Spleen (tissue), 11 donors: Measurements from ENCODE around the gene CD79B. TPM values are rescaled to one million over a fixed set of nuclear protein-coding genes. Genes with fewer than 3 reads are reported as not detected.

ENCODE experiments used
- DNase-seq: peaks from one replicate; pipeline ENCODE4 v3.0.0-alpha.2; 2020
- H3K27ac ChIP-seq, 8 donors: fragments of 200-600 bp; sonication (generic) in 7 of 8; 1 replicate in 4 of 8; 2 replicates in 4 of 8; pipeline versions ENCODE4 v1.5.0 to v1.8.0; 2016 to 2021; ENCODE audit warnings: inconsistent platforms in 4 of 8, mild to moderate bottlenecking in 4 of 8, moderate library complexity in 1 of 8
- H3K27me3 ChIP-seq, 7 donors: fragments of 200-600 bp; sonication (generic) in 6 of 7; replicated peaks in 1 of 7; 1 replicate in 4 of 7; 2 replicates in 3 of 7; pipeline versions ENCODE4 v1.5.0 to v1.8.0; 2016 to 2021; ENCODE audit warnings: inconsistent platforms in 3 of 7, mild to moderate bottlenecking in 1 of 7
- H3K36me3 ChIP-seq, 6 donors: fragments of 200-600 bp; sonication (generic) in 5 of 6; 1 replicate in 4 of 6; 2 replicates in 2 of 6; pipeline versions ENCODE4 v1.5.0 to v1.8.0; 2016 to 2021; ENCODE audit warnings: inconsistent platforms in 2 of 6
- H3K4me1 ChIP-seq, 6 donors: fragments of 200-600 bp; sonication (generic) in 5 of 6; 1 replicate in 3 of 6; 2 replicates in 3 of 6; pipeline versions ENCODE4 v1.5.0 to v1.8.0; 2016 to 2021; ENCODE audit warnings: inconsistent platforms in 3 of 6
- H3K4me3 ChIP-seq, 8 donors: fragments of 200-600 bp; sonication (generic) in 7 of 8; 1 replicate in 4 of 8; 2 replicates in 4 of 8; pipeline versions ENCODE4 v1.5.0 to v1.8.0; 2016 to 2021; ENCODE audit warnings: inconsistent platforms in 4 of 8, mild to moderate bottlenecking in 4 of 8, moderate library complexity in 2 of 8
- H3K9me3 ChIP-seq, 8 donors: fragments of 200-600 bp; sonication (generic) in 7 of 8; 1 replicate in 4 of 8; 2 replicates in 4 of 8; pipeline versions ENCODE4 v1.5.0 to v1.8.0; 2016 to 2021; ENCODE audit warnings: inconsistent platforms in 4 of 8
- CTCF ChIP-seq, 11 experiments: fragments of 200-600 bp in 7 of 11; fragments of 450-650 bp in 4 of 11; sonication (generic) in 4 of 11; IDR thresholded peaks in 8 of 11; conservative IDR thresholded peaks in 3 of 11; 1 replicate in 7 of 11; 2 replicates in 4 of 11; pipeline versions ENCODE4 v1.4.0 to v1.8.0; 2016 to 2021; ENCODE audit warnings: antibody characterized with exemption in 11 of 11, inconsistent platforms in 4 of 11, mild to moderate bottlenecking in 1 of 11
- POLR2A ChIP-seq, 3 donors: fragments of 450-650 bp; IDR thresholded peaks; one replicate each; pipeline ENCODE4 v1.5.1; 2017; ENCODE audit warnings: antibody characterized with exemption in 3 of 3, mild to moderate bottlenecking in 1 of 3
- POLR2AphosphoS5 ChIP-seq, 3 donors: sonication (generic); formaldehyde crosslinking; IDR thresholded peaks; one replicate each; pipeline ENCODE4 v1.5.1; 2017; ENCODE audit warnings: antibody characterized with exemption in 3 of 3
- WGBS, 5 donors: extraction: QIAGEN DNeasy Blood & Tissue Kit in 3 of 5; methylation state at CpG; one replicate each; pipeline versions ENCODE4 v1.1.5 to v1.1.7; 2013 to 2018; 5-methylcytosine and 5-hydroxymethylcytosine counted together
- intact Hi-C: fragments of 100-400 bp; cut with DNase I; formaldehyde crosslinking; loops from one replicate; pipeline ENCODE4 v1.15.0; 2023; ENCODE audit warnings: low total_unique reads
- polyA plus RNA-seq, 3 donors: library from polyadenylated mRNA; stranded (reverse); fragments of 200-250 nt; gene quantifications; one replicate each; pipeline ENCODE4 v1.2.1, GENCODE V29; 2013
- total RNA-seq, 7 donors: library from RNA; depleted of rRNA in 3 of 7; stranded (reverse); fragments of >200 nt in 3 of 7; fragmentation: NEBNext Ultra II Directional in 4 of 7; extraction: Animal tissue kit (Norgen Biotek cat#: 25700) in 4 of 7; gene quantifications; one replicate each; pipeline versions ENCODE4 v1.1.0 to v1.2.1, GENCODE V29; 2016 to 2021
- donor health status: healthy with polysubstance abuse.
- donor health status: DM: no; HTN: no; CAD: no; lungs with moderate emphysema.
- donor health status: DM: no; HTN: no; CAD: no.
- donor health status: Bipolar disorder and iron deficiency.
- donor health status: healthy.
- donor health status: DM: no; HTN: no; CAD: no.
- donor health status: DM: yes; HTN: yes; CAD: no.

Gene CD79B
- total and polyA plus RNA-seq, 10 donors, result 149 to 659 (median 208) TPM

GRCh38 chr17:63956296-63956920, 24.3 kb upstream of the CD79B start:
- Histone ChIP-seq H3K27me3 (no peaks in the 10 kb centered on the region), H3K4me3 (no peak overlapping the region), H3K27ac (no peak overlapping the region), H3K4me1 (peaks cover 8 to 51% (median 27%) of the 10 kb centered on the region in 6 donors), H3K36me3 (no peaks in the 10 kb centered on the region), H3K9me3 (no peaks in the 10 kb centered on the region)
- intact Hi-C loops, result no loop called here
- DNase-seq, result no peak
- no peak for TF ChIP-seq CTCF (IDR thresholded peaks at IDR 0.05 in 8 of 11, conservative IDR thresholded peaks at IDR 0.05 in 3 of 11)
- WGBS, 5 donors, result 89 to 96% (median 94%) methylated on average over 5 of the region's 5 CpGs

- intact Hi-C loops, result no loop called here
- peaks cover 8 to 51% (median 25%) of the 10 kb centered on the region in 6 donors for H3K4me1 ChIP-seq
- H3K36me3 ChIP-seq, result no peaks in the 10 kb centered on the region
- no peak overlapping the region for H3K4me3 ChIP-seq
- TF ChIP-seq POLR2AphosphoS5 (IDR thresholded peaks at IDR 0.05) (no peak), CTCF (IDR thresholded peaks at IDR 0.05 in 8 of 11, conservative IDR thresholded peaks at IDR 0.05 in 3 of 11) (no peak), POLR2A (IDR thresholded peaks at IDR 0.05) (no peak)
- peak overlapping the region in 2 of 8 donors; percentile 11 to 81 for H3K27ac ChIP-seq
- no peaks in the 10 kb centered on the region for H3K27me3 ChIP-seq
- no peaks in the 10 kb centered on the region for H3K9me3 ChIP-seq
- peak; percentile 59 for DNase-seq
- WGBS, 5 donors, result 85 to 94% (median 88%) methylated on average over 4 of the region's 4 CpGs
Measured at GRCh38 chr17:63955791-63956190, 23.7 kb upstream of the CD79B start.

GRCh38 chr17:63955232-63955631, 23.1 kb upstream of the CD79B start:
- WGBS, 5 donors, result 80 to 89% (median 85%) methylated on average over 7 to 11 of the region's 11 CpGs
- TF ChIP-seq POLR2A (IDR thresholded peaks at IDR 0.05) (no peak), CTCF (IDR thresholded peaks at IDR 0.05 in 8 of 11, conservative IDR thresholded peaks at IDR 0.05 in 3 of 11) (no peak), POLR2AphosphoS5 (IDR thresholded peaks at IDR 0.05) (no peak)
- DNase-seq, result peak; percentile 73
- H3K9me3 ChIP-seq, result no peaks in the 10 kb centered on the region
- no peaks in the 10 kb centered on the region for H3K36me3 ChIP-seq
- no peaks in the 10 kb centered on the region for H3K27me3 ChIP-seq
- peak overlapping the region in 3 of 8 donors; percentile 52 to 81 (median 68) for H3K27ac ChIP-seq
- H3K4me3 ChIP-seq, result no peak overlapping the region
- H3K4me1 ChIP-seq, result peaks cover 8 to 51% (median 28%) of the 10 kb centered on the region in 6 donors
- intact Hi-C loops, result no loop called here

GRCh38 chr17:63954402-63955063, 22.4 kb upstream of the CD79B start:
- H3K27ac ChIP-seq, result peak overlapping the region in 7 of 8 donors; percentile 9 to 81 (median 62)
- peak; percentile 90 for DNase-seq
- intact Hi-C loops, result no loop called here

More at GRCh38 chr17:63954402-63955063, 22.4 kb upstream of the CD79B start:
- H3K4me3 ChIP-seq, result no peak overlapping the region
- peaks cover 8 to 55% (median 27%) of the 10 kb centered on the region in 6 donors for H3K4me1 ChIP-seq
- 30 to 48% (median 37%) methylated on average over 9 to 11 of the region's 11 CpGs for whole genome bisulfite sequencing, 5 donors
- H3K36me3 ChIP-seq, result no peaks in the 10 kb centered on the region
- no peaks in the 10 kb centered on the region for H3K27me3 ChIP-seq
- no peaks in the 10 kb centered on the region for H3K9me3 ChIP-seq
- TF ChIP-seq POLR2A (IDR thresholded peaks at IDR 0.05), result no peak
- TF ChIP-seq CTCF (IDR thresholded peaks at IDR 0.05 in 8 of 11, conservative IDR thresholded peaks at IDR 0.05 in 3 of 11), result no peak
- TF ChIP-seq POLR2AphosphoS5 (IDR thresholded peaks at IDR 0.05), result peak; percentile 38 to 62 (median 42)
